SU-DHL-6 (cell line): ENCODE measurements around the gene ATP9B.

Experiments used
- CTCF ChIP-seq: fragments of 200-600 bp; sonication (generic); IDR thresholded peaks from one replicate; pipeline ENCODE4 v1.5.1; 2017; ENCODE audit warnings: antibody characterized with exemption, mild to moderate bottlenecking, low read length, moderate library complexity; ENCODE audit not compliant: insufficient read depth, poor library complexity, severe bottlenecking
- EZH2phosphoT487 ChIP-seq: fragments of 200-600 bp; sonication (generic), shearing (Covaris generic); conservative IDR thresholded peaks from 2 replicates; pipeline ENCODE4 v1.6.1; 2018; ENCODE audit warnings: mild to moderate bottlenecking, antibody characterized with exemption, low read length, moderate library complexity, mixed read lengths

GRCh38 chr18:79107886-79108285 lies 38.7 kb downstream of the ATP9B start:
- TF ChIP-seq CTCF (no peak), EZH2phosphoT487 (no peak)
